ENCODE results near the gene CENPL. TPM values are rescaled to one million over a fixed set of nuclear protein-coding genes. Genes with fewer than 3 reads are reported as not detected.

CENPL gene
- total and polyA plus RNA-seq, 10 of the 15 experiments (the other 5 are each of a cell fraction or from before 2014, with no cell fraction given): 14.9 to 32.1 (median 24.5) TPM

DNA sequence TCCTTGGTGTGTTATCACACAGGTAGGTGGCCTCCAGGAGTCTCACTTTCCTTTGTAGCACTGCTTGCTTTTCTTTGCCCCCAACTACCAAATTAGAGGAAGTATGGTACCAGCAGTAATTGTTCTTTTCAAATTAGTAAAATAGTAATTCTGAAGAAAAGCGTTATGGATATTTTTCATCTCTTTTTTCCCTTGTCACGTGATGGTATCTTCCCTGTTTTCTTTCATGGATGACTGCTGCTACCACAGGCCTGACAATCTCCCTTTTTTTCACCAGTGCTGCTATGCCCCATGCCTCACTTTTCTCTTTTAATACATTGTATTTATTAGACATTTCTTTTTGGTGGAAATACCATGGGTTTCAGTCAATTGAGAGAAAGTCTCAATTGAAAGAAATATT is 46.8 kb upstream of the CENPL start:
- peaks cover 19% of the 10 kb centered on the region for H3K79me2 ChIP-seq (ENCODE audit: control insufficient read depth, insufficient read depth, low read length)
- no TSS peak for BruUV-seq (replicated peaks)
- no peaks in the 10 kb centered on the region for H4K20me1 ChIP-seq (ENCODE audit: control insufficient read depth, insufficient read depth)
- TF ChIP-seq FOXM1 (IDR thresholded peaks at IDR 0.05; ENCODE audit: low read depth, low read length) (no peak), RAD51 (IDR thresholded peaks at IDR 0.05) (peak; percentile 63; the same call in 1 of the 2 replicates)
- SMC1A ChIA-PET (ENCODE audit: uncharacterized antibody, unreplicated experiment): interaction anchor here (3.1 kb wide), 1 partner anchor 48 kb away, joined by 11 read pairs; the partner anchor contains the start of genes CENPL and DARS2
- CTCF ChIA-PET: interaction anchor here (1.6 to 1.8 kb wide), 2 partner anchors 11 to 442 kb away, joined by 3 to 5 read pairs; no protein-coding TSS in a partner anchor
- H3K4me3 ChIP-seq: no peak overlapping the region
- no peak for FAIRE-seq
- RAD21 ChIA-PET (ENCODE audit: unreplicated experiment): no interaction called here
- intact Hi-C loops (cut with micrococcal nuclease; ENCODE audit: unreplicated experiment): no loop called here
- no peak for ATAC-seq
- in situ Hi-C loops (cut with MboI): no loop called here
- H3K9me3 ChIP-seq (replicated peaks; ENCODE audit: control insufficient read depth, insufficient read depth, low read length): no peaks in the 10 kb centered on the region
- no peak overlapping the region for H3K27ac ChIP-seq (ENCODE audit: control insufficient read depth, insufficient read depth)
- peak overlapping the region; percentile 2; the same call in 1 of the 2 replicates for H2AFZ ChIP-seq (ENCODE audit: control insufficient read depth, low read depth, low read length)
- 46% methylated on average over 2 of the region's 2 CpGs for WGBS (ENCODE audit: insufficient coverage, insufficient replicate concordance, low lambda C conversion rate, missing lambda C conversion rate)
- H3K9ac ChIP-seq (ENCODE audit: control insufficient read depth, insufficient read depth, low read length): no peak overlapping the region; the same call in 1 of the 2 replicates
- H3K27me3 ChIP-seq (replicated peaks in 1 of 2; ENCODE audit: control insufficient read depth in 2 of 2, insufficient read depth in 2 of 2, low read length in 1 of 2): no peaks in the 10 kb centered on the region
- POLR2A ChIA-PET: no interaction called here
- H3K4me2 ChIP-seq (ENCODE audit: control insufficient read depth, insufficient read depth): peak overlapping the region; percentile 95; the same call in 1 of the 2 replicates
- H3K36me3 ChIP-seq (ENCODE audit: control insufficient read depth in 2 of 2, insufficient read depth in 2 of 2, low read length in 1 of 2): peaks cover 0 to 4% of the 10 kb centered on the region in 2 experiments; a peak in 2 of 4 replicates
- H3K4me1 ChIP-seq (ENCODE audit: control insufficient read depth, insufficient read depth, low read length): peaks cover 15% of the 10 kb centered on the region
- no peak for DNase-seq (ENCODE audit: low read depth, low spot score)

DNA sequence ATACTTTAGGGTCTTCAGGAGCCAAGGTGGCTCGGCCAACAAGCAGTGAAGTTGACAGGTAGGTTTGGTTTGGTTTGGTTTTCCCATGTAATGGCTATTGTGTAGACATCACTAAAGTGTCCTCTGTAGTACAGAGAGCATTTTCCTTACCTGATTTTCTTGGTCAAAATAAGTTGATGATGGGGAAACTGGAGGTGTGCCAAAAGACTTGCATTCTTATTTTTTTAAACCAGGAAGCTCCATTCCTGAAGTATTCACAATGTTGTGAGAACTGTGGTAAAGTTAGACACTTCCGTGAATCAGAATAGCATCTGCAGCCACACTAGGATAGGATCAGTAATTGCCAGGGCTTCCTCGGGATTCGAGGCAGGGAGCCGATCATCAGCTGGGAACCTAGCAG is 46.4 kb upstream of the CENPL start:
- intact Hi-C loops (cut with micrococcal nuclease; ENCODE audit: unreplicated experiment): no loop called here
- SMC1A ChIA-PET (ENCODE audit: uncharacterized antibody, unreplicated experiment): interaction anchor here (1.0 to 3.1 kb wide), 2 partner anchors 47 to 440 kb away, joined by 3 to 11 read pairs; partner anchors contain the start of genes CENPL and DARS2
- Histone ChIP-seq H4K20me1 (ENCODE audit: control insufficient read depth, insufficient read depth) (no peaks in the 10 kb centered on the region), H3K4me1 (ENCODE audit: control insufficient read depth, insufficient read depth, low read length) (peaks cover 15% of the 10 kb centered on the region), H3K79me2 (ENCODE audit: control insufficient read depth, insufficient read depth, low read length) (peaks cover 23% of the 10 kb centered on the region), H3K9ac (ENCODE audit: control insufficient read depth, insufficient read depth, low read length) (no peak overlapping the region), H2AFZ (ENCODE audit: control insufficient read depth, low read depth, low read length) (peak overlapping the region; percentile 2; the same call in 1 of the 2 replicates), H3K4me3 (no peak overlapping the region), H3K27me3 (replicated peaks in 1 of 2; ENCODE audit: control insufficient read depth in 2 of 2, insufficient read depth in 2 of 2, low read length in 1 of 2) (no peaks in the 10 kb centered on the region), H3K4me2 (ENCODE audit: control insufficient read depth, insufficient read depth) (peak overlapping the region; percentile 95; the same call in 1 of the 2 replicates), H3K9me3 (replicated peaks; ENCODE audit: control insufficient read depth, insufficient read depth, low read length) (no peaks in the 10 kb centered on the region), H3K36me3 (ENCODE audit: control insufficient read depth in 2 of 2, insufficient read depth in 2 of 2, low read length in 1 of 2) (peaks cover 1 to 8% of the 10 kb centered on the region in 2 experiments; a peak in 3 of 4 replicates), H3K27ac (ENCODE audit: control insufficient read depth, insufficient read depth) (peak overlapping the region; percentile 89)
- WGBS (ENCODE audit: insufficient coverage, insufficient replicate concordance, low lambda C conversion rate, missing lambda C conversion rate): 98% methylated on average over 5 of the region's 5 CpGs
- no TSS peak for BruUV-seq (replicated peaks)
- in situ Hi-C loops (cut with MboI): no loop called here
- RAD21 ChIA-PET (ENCODE audit: unreplicated experiment): no interaction called here
- FAIRE-seq (peak; percentile 23), DNase-seq (ENCODE audit: low read depth, low spot score) (no peak), ATAC-seq (no peak)
- POLR2A ChIA-PET: no interaction called here
- CTCF ChIA-PET: interaction anchor here (1.6 to 1.8 kb wide), 2 partner anchors 11 to 442 kb away, joined by 3 to 5 read pairs; no protein-coding TSS in a partner anchor
- TF ChIP-seq, protein P1, sequence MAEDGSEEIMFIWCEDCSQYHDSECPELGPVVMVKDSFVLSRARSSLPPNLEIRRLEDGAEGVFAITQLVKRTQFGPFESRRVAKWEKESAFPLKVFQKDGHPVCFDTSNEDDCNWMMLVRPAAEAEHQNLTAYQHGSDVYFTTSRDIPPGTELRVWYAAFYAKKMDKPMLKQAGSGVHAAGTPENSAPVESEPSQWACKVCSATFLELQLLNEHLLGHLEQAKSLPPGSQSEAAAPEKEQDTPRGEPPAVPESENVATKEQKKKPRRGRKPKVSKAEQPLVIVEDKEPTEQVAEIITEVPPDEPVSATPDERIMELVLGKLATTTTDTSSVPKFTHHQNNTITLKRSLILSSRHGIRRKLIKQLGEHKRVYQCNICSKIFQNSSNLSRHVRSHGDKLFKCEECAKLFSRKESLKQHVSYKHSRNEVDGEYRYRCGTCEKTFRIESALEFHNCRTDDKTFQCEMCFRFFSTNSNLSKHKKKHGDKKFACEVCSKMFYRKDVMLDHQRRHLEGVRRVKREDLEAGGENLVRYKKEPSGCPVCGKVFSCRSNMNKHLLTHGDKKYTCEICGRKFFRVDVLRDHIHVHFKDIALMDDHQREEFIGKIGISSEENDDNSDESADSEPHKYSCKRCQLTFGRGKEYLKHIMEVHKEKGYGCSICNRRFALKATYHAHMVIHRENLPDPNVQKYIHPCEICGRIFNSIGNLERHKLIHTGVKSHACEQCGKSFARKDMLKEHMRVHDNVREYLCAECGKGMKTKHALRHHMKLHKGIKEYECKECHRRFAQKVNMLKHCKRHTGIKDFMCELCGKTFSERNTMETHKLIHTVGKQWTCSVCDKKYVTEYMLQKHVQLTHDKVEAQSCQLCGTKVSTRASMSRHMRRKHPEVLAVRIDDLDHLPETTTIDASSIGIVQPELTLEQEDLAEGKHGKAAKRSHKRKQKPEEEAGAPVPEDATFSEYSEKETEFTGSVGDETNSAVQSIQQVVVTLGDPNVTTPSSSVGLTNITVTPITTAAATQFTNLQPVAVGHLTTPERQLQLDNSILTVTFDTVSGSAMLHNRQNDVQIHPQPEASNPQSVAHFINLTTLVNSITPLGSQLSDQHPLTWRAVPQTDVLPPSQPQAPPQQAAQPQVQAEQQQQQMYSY (CRISPR knock-in tag; IDR thresholded peaks at IDR 0.05): no peak
- TF ChIP-seq CHD1 (IDR thresholded peaks at IDR 0.05; ENCODE audit: low read depth, low read length): no peak
- TF ChIP-seq YY1 (IDR thresholded peaks at IDR 0.05; ENCODE audit: low read depth, low read length): no peak
- TF ChIP-seq, protein P2, sequence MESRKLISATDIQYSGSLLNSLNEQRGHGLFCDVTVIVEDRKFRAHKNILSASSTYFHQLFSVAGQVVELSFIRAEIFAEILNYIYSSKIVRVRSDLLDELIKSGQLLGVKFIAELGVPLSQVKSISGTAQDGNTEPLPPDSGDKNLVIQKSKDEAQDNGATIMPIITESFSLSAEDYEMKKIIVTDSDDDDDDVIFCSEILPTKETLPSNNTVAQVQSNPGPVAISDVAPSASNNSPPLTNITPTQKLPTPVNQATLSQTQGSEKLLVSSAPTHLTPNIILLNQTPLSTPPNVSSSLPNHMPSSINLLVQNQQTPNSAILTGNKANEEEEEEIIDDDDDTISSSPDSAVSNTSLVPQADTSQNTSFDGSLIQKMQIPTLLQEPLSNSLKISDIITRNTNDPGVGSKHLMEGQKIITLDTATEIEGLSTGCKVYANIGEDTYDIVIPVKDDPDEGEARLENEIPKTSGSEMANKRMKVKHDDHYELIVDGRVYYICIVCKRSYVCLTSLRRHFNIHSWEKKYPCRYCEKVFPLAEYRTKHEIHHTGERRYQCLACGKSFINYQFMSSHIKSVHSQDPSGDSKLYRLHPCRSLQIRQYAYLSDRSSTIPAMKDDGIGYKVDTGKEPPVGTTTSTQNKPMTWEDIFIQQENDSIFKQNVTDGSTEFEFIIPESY (IDR thresholded peaks at IDR 0.05): no peak
- no peak for TF ChIP-seq SUPT20H (IDR thresholded peaks at IDR 0.05; ENCODE audit: borderline replicate concordance, control insufficient read depth, low read depth, low read length)
- TF ChIP-seq, protein P3, sequence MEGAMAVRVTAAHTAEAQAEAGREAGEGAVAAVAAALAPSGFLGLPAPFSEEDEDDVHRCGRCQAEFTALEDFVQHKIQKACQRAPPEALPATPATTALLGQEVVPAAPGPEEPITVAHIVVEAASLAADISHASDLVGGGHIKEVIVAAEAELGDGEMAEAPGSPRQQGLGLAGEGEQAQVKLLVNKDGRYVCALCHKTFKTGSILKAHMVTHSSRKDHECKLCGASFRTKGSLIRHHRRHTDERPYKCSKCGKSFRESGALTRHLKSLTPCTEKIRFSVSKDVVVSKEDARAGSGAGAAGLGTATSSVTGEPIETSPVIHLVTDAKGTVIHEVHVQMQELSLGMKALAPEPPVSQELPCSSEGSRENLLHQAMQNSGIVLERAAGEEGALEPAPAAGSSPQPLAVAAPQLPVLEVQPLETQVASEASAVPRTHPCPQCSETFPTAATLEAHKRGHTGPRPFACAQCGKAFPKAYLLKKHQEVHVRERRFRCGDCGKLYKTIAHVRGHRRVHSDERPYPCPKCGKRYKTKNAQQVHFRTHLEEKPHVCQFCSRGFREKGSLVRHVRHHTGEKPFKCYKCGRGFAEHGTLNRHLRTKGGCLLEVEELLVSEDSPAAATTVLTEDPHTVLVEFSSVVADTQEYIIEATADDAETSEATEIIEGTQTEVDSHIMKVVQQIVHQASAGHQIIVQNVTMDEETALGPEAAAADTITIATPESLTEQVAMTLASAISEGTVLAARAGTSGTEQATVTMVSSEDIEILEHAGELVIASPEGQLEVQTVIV (IDR thresholded peaks at IDR 0.05; ENCODE audit: borderline replicate concordance, partially characterized antibody): no peak

Data from GM12878 (cell line).